CD4-positive, alpha-beta T cell treated with Interleukin-6 at 100 ng/mL for 8 hours (primary cell): ENCODE results near the gene SGPP2.
A peak's percentile ranks its signal among the peaks of the same experiment; 100 is the strongest.
"Not testable (repeated sequence)": the region's sequence is repeated elsewhere in the genome, so short reads cannot be mapped to it uniquely, and the experiment has no call there.

Experiments used
- DNase-seq: peaks from one replicate; pipeline ENCODE4 v3.0.0-alpha.2; 2020; ENCODE audit warnings: mixed read lengths, low spot score

Gene SGPP2

GRCh38 chr2:222424276-222424728 lies at the start of gene SGPP2:
SGPP2 (plus strand) TSS chr2:222424543; CDS start chr2:222424603, 60 bp downstream.
- DNase-seq: peak; percentile 2

GRCh38 chr2:222375798-222376197 lies 48.5 kb upstream of the SGPP2 start:
- no peak for DNase-seq

- DNase-seq: no peak
Observed at GRCh38 chr2:222380456-222380855, 43.9 kb upstream of the SGPP2 start.

DNA sequence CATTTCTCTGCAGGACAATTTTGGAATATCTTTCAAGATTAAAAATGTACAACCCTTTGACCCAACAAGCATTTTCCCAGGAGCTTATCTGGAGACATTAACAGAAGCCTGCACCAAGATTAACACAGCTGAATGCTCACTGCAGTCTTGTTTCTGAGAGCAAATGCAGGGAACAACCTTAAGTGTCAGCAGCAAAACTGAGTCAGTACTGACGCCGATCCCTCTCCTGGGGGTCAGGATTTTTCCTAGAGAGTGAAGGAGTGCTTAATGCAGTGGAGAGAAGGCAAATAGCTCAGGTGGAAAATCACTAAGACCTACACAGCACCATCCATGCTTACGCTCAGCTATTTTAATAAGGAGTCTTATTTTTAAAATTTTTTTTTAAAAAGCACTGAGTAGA lies 42.8 kb upstream of the SGPP2 start:
- no peak for DNase-seq

DNA sequence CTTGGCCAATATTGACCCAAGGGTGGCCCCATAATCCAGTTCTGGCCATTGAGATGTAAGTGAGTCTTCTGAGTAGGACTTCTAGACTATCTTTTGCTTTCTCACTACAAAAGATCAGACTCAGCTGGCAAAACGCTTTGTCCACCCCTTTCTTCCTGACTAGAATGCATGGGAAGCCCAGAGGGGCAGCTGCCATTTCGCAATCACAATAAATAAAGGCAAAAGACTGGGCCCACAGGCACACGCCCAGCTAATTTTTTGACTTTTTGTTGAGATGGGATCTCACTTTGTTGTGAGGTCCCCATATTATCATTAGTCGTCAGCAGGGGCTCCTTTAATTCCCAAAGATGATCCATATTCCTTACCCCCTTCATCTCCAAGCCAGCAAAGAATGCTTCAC lies 41.1 kb upstream of the SGPP2 start:
- no peak for DNase-seq

DNA sequence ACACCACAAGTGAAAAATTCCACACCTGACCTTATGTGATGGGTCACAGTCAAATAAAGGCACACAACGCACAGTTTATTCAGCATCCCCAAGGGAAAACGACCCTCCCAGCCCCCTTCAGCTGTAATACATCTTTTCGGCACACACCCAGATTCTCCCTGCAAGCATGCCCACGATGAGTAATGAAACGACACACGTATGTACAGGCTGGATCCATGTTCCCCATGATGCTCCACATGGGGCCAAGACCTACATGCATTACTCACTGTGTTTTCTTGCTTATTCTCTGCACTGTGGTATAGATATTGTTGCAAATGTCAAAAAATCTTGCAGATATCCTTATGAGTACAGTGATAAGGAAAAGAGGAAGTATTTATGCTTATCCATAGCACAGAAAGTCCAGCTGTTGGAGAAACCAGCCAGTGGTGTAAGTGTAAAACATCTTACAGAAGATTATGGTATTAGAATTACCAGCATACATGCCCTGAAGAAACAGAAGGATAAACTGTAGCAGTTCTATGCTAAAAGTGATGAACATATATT lies 32.5 kb upstream of the SGPP2 start:
- DNase-seq: no peak

DNA sequence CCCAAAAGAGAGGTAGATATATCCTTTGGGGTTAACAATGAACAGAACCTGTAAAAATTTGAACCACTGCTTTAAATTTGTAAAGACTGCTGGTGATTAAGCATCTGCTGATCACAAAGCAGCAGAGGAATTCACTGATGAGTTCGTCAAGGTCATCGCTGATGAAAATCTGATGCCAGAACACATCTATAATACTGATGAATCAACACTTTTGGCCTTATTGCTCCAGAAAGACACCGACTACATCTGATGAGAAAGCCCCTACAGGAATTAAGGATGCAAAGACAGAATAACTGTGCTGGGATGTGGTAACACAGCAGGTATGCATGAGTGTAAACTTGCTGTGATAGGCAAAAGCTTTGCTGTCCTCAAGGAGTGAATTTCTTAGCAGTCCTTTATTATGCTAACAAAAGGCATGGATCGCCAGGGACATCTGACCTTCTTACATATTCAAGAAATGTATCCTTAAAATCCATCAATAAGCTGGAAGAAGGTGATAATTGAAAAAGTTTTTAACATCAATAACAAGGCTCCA lies 30.5 kb upstream of the SGPP2 start:
- no peak for DNase-seq

DNA sequence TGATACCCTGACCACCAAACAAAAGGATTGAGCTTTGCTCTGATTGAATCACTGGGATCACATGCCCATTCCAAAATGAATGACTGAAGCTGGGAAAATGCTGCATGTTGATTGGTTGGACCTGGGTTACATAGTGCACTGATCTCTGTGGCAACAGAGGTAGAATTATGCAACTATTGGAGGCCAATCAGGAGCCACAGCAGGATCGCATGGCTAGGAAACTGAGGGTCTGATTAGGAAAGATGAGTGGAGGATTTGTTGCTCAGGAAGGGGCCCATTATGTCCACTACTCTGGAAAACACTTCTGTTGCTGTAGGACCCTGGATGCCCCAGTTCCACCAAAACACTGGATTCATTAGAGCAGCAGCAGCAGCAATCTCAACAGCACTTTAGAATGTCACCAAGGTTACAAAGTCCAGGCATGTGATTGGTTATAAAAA lies 25.9 kb upstream of the SGPP2 start:
- DNase-seq: no peak

- no peak for DNase-seq
Observed at GRCh38 chr2:222399038-222399783, 25.1 kb upstream of the SGPP2 start.

DNA sequence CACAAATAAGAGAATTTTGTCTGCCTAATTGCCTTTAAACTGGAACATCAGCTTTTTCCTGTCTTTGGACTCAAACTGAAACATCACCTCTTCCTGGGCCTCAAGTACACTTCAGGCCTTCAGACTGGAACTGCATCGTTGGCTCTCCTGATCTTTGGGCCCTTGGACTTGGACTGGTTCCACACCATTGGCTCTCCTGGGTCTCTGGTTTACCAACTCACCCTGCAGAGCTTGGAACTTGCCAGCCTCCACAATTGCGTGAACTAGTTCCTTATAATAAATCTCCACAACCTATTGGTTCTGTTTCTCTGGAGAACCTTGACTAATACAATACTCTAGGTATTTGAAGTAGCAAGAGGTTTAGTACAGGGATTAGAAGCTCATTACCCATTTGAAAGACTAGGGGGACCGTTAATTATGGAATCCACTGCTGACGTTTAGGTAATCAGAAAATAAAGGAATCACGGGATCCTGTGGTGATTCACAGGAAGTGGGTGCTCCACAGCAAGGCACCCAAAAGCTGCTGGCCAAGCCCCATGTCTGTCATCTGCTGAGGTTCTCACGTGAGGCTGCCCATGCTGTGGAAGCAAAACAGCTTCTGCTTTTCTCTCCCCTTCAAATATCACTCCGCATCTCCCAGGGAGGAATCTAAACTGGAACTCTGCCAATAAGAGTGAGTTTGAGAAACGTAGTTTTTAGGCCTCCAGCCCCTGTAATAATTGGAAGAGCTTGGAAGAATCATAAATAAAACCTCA lies 20.0 kb upstream of the SGPP2 start:
- no peak for DNase-seq

GRCh38 chr2:222408684-222409083 lies 15.7 kb upstream of the SGPP2 start:
- DNase-seq: no peak

- no peak for DNase-seq
Observed at GRCh38 chr2:222410534-222410933, 13.8 kb upstream of the SGPP2 start.

DNA sequence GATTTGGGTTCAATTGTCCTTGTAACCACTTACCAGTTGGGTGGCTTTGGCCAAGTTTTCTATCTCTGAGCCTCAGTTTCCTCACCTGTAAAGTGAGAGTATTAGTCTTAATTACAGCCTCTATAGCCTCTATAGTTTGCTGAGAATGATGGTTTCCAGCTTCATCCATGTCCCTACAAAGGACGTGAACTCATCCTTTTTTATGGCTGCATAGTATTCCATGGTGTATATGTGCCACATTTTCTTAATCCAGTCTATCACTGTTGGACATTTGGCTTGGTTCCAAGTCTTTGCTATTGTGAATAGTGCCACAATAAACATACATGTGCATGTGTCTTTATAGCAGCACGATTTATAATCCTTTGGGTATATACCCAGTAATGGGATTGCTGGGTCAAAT lies 12.0 kb upstream of the SGPP2 start:
- not testable (repeated sequence) for DNase-seq

GRCh38 chr2:222413295-222413911 lies 10.9 kb upstream of the SGPP2 start:
- no peak for DNase-seq

GRCh38 chr2:222418739-222419138 lies 5.6 kb upstream of the SGPP2 start:
- no peak for DNase-seq

GRCh38 chr2:222420508-222420907 lies 3.8 kb upstream of the SGPP2 start:
- DNase-seq: no peak

- DNase-seq: no peak
Observed at GRCh38 chr2:222421626-222422025, 2.7 kb upstream of the SGPP2 start.

DNA sequence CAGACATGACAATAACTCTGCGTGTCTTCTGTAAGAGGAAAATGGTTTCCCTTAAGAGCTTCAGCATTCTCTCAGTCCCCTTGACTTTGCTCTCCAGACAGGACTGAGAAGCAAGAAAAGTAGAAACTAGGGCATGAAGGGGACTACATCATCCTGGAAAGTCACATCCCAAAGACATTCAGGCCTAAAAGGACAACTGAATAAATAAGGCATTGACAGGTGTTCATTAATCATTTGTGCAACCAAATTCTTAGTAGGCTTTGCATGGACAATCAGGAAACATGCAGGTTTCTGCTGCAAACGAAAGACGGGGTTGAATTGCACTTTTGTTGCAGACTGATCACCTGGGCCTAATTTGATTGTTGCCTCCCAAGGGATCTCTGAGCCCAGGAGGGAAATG lies 1.2 kb upstream of the SGPP2 start:
- DNase-seq: no peak

- peak; percentile 12 for DNase-seq
Observed at GRCh38 chr2:222423632-222424275, 589 bp upstream of the SGPP2 start.

- DNase-seq: no peak
Observed at GRCh38 chr2:222424729-222425671, 657 bp downstream of the SGPP2 start.
